Activated naive CD4-positive, alpha-beta T cell treated with anti-CD3 and anti-CD28 coated beads, Interleukin-2, amount 10 ng/mL, durations not matched to agents 7 days and 5 days (primary cell): ENCODE data around the gene S100A2.
"Not testable (repeated sequence)": the region's sequence is repeated elsewhere in the genome, so short reads cannot be mapped to it uniquely, and the experiment has no call there.

Experiments used
- CTCF ChIA-PET: fragments of 350-600 bp; sonication (Branson Sonifier 250); formaldehyde crosslinking; loops from one replicate; lab custom pipeline; 2021; ENCODE audit warnings: antibody characterized with exemption; lab: Charles Lee
- DNase-seq: peaks from one replicate; pipeline ENCODE4 v3.0.0-alpha.2; 2020
- H3K27ac Mint-ChIP-seq: one replicate; pipeline ENCODE4 v1.8.0; 2021; ENCODE audit warnings: mild to moderate bottlenecking, moderate library complexity, mixed read lengths
- H3K27me3 Mint-ChIP-seq: one replicate; pipeline ENCODE4 v1.8.0; 2021; ENCODE audit warnings: mild to moderate bottlenecking, mixed read lengths
- H3K36me3 Mint-ChIP-seq: one replicate; pipeline ENCODE4 v1.8.0; 2021; ENCODE audit warnings: mixed read lengths
- H3K4me1 Mint-ChIP-seq: one replicate; pipeline ENCODE4 v1.8.0; 2021; ENCODE audit warnings: mixed read lengths
- H3K4me3 Mint-ChIP-seq: one replicate; pipeline ENCODE4 v1.8.0; 2021; ENCODE audit warnings: mild to moderate bottlenecking, moderate library complexity, mixed read lengths
- H3K9me3 Mint-ChIP-seq: one replicate; pipeline ENCODE4 v1.8.0; 2021; ENCODE audit warnings: mixed read lengths

The S100A2 gene

GRCh38 chr1:153520818-153521476 is 44.7 kb downstream of the S100A2 start:
- CTCF ChIA-PET = interaction anchor here (0.6 to 3.2 kb wide), 8 partner anchors 10 to 1420 kb away, joined by 3 to 19 read pairs (median 5); no protein-coding TSS in a partner anchor
- H3K27ac Mint-ChIP-seq = no peak overlapping the region
- no peak overlapping the region for H3K4me3 Mint-ChIP-seq
- no peaks in the 10 kb centered on the region for H3K9me3 Mint-ChIP-seq
- peaks cover 7% of the 10 kb centered on the region for H3K27me3 Mint-ChIP-seq
- peaks cover 13% of the 10 kb centered on the region for H3K4me1 Mint-ChIP-seq
- no peaks in the 10 kb centered on the region for H3K36me3 Mint-ChIP-seq
- DNase-seq = no peak

- H3K4me3 Mint-ChIP-seq, H3K27ac Mint-ChIP-seq, H3K9me3 Mint-ChIP-seq, H3K27me3 Mint-ChIP-seq, DNase-seq, H3K36me3 Mint-ChIP-seq: not testable (repeated sequence)
- CTCF ChIA-PET = interaction anchor here (0.8 to 3.2 kb wide), 6 partner anchors 9 to 166 kb away, joined by 3 to 19 read pairs (median 5); no protein-coding TSS in a partner anchor
- H3K4me1 Mint-ChIP-seq = peaks cover 19% of the 10 kb centered on the region
Observed at GRCh38 chr1:153520137-153520691, 45.4 kb downstream of the S100A2 start.

GRCh38 chr1:153519242-153519641 is 46.4 kb downstream of the S100A2 start:
- Mint-ChIP-seq H3K27ac (no peak overlapping the region), H3K4me1 (peaks cover 20% of the 10 kb centered on the region), H3K4me3 (no peak overlapping the region), H3K9me3 (no peaks in the 10 kb centered on the region), H3K36me3 (no peaks in the 10 kb centered on the region), H3K27me3 (peaks cover 3% of the 10 kb centered on the region)
- CTCF ChIA-PET = interaction anchor here (2.5 kb wide), 1 partner anchor 8 kb away, joined by 15 read pairs; no protein-coding TSS in a partner anchor
- DNase-seq = no peak

GRCh38 chr1:153515504-153516394 is 49.9 kb downstream of the S100A2 start:
- CTCF ChIA-PET = interaction anchor here (0.8 to 2.0 kb wide), 5 partner anchors 17 to 112 kb away, joined by 3 to 11 read pairs (median 4); partner anchors contain the start of genes S100A1 and S100A13

GRCh38 chr1:153513666-153514065 is 52.0 kb downstream of the S100A2 start:
- H3K4me3 Mint-ChIP-seq = no peak overlapping the region
- peaks cover 7% of the 10 kb centered on the region for H3K27me3 Mint-ChIP-seq
- H3K9me3 Mint-ChIP-seq = no peaks in the 10 kb centered on the region
- no peak overlapping the region for H3K27ac Mint-ChIP-seq
- H3K36me3 Mint-ChIP-seq = no peaks in the 10 kb centered on the region
- peaks cover 25% of the 10 kb centered on the region for H3K4me1 Mint-ChIP-seq
- CTCF ChIA-PET = interaction anchor here (2.4 to 5.2 kb wide), 2 partner anchors 19 to 57 kb away, joined by 12 to 116 read pairs; no protein-coding TSS in a partner anchor
- DNase-seq = no peak

More at GRCh38 chr1:153515504-153516394, 49.9 kb downstream of the S100A2 start:
- no peak overlapping the region for H3K4me3 Mint-ChIP-seq
- no peaks in the 10 kb centered on the region for H3K9me3 Mint-ChIP-seq
- H3K27me3 Mint-ChIP-seq = peaks cover 7% of the 10 kb centered on the region
- peaks cover 24% of the 10 kb centered on the region for H3K4me1 Mint-ChIP-seq
- H3K27ac Mint-ChIP-seq = peak overlapping the region; percentile 39
- H3K36me3 Mint-ChIP-seq = no peaks in the 10 kb centered on the region
- no peak for DNase-seq

- H3K4me3 Mint-ChIP-seq = no peak overlapping the region
- CTCF ChIA-PET = interaction anchor here (2.4 to 5.2 kb wide), 3 partner anchors 19 to 57 kb away, joined by 12 to 116 read pairs (median 19); partner anchors contain the start of gene S100A2
- no peak for DNase-seq
- H3K4me1 Mint-ChIP-seq = peaks cover 25% of the 10 kb centered on the region
- H3K27me3 Mint-ChIP-seq = peaks cover 7% of the 10 kb centered on the region
- no peaks in the 10 kb centered on the region for H3K36me3 Mint-ChIP-seq
- no peak overlapping the region for H3K27ac Mint-ChIP-seq
- H3K9me3 Mint-ChIP-seq = no peaks in the 10 kb centered on the region
Observed at GRCh38 chr1:153513023-153513422, 52.6 kb downstream of the S100A2 start.
